HepG2 (cell line): ENCODE measurements around the gene INSR. TPM values are rescaled to one million over a fixed set of nuclear protein-coding genes. Genes with fewer than 3 reads are reported as not detected.

Source experiments
- NCOA2 ChIP-seq: sonication (generic); formaldehyde crosslinking; IDR thresholded peaks from 2 replicates; pipeline ENCODE4 v1.8.0; 2022; ENCODE audit warnings: inconsistent platforms
- POLR2AphosphoS5 ChIP-seq: IDR thresholded peaks from 2 replicates; pipeline ENCODE4 v1.6.1; 2012; ENCODE audit warnings: low read depth, low read length
- SCMH1 ChIP-seq: sonication (generic); formaldehyde crosslinking; IDR thresholded peaks from 2 replicates; pipeline ENCODE4 v1.9.0; 2021; ENCODE audit warnings: missing genetic modification reagents, mild to moderate bottlenecking, borderline replicate concordance
- SETDB1 ChIP-seq: sonication (generic); formaldehyde crosslinking; IDR thresholded peaks from 2 replicates; pipeline ENCODE4 v1.5.1; 2020; ENCODE audit warnings: missing genetic modification reagents, mild to moderate bottlenecking, borderline replicate concordance
- SIX4 ChIP-seq: sonication (generic); formaldehyde crosslinking; IDR thresholded peaks from 2 replicates; pipeline ENCODE4 v1.4.0; 2020; ENCODE audit warnings: missing genetic modification reagents
- SRF ChIP-seq: IDR thresholded peaks from 2 replicates; pipeline ENCODE4 v1.6.1; 2011; ENCODE audit warnings: mild to moderate bottlenecking, low read depth, low read length, moderate library complexity
- ZNF256 ChIP-seq: sonication (generic); formaldehyde crosslinking; conservative IDR thresholded peaks from 2 replicates; pipeline ENCODE4 v1.4.0; 2020; ENCODE audit warnings: missing genetic modification reagents
- ZNF3 ChIP-seq: IDR thresholded peaks from 2 replicates; pipeline ENCODE4 v1.7.0; 2017; ENCODE audit warnings: inconsistent platforms
- ZNF446 ChIP-seq: sonication (generic); formaldehyde crosslinking; IDR thresholded peaks from 2 replicates; pipeline ENCODE4 v1.5.0; 2020; ENCODE audit warnings: mild to moderate bottlenecking, missing genetic modification reagents
- polyA plus RNA-seq, 8 experiments: library from polyadenylated mRNA; depleted of rRNA in 3 of 8; stranded (reverse) in 7 of 8; unstranded in 1 of 8; fragments of >200 nt; fragmentation: Illumina TruSeq in 4 of 8; extraction: Trizol in 4 of 8; gene quantifications; 2 replicates each; pipeline versions ENCODE4 v1.2.1 to v1.2.3, GENCODE V29; 2011 to 2016; ENCODE audit warnings: low read depth in 4 of 8, missing spikeins in 1 of 8, mixed read lengths in 1 of 8; ENCODE audit not compliant: insufficient read depth in 1 of 8
- total RNA-seq, 5 experiments: library from RNA; depleted of rRNA; stranded (reverse); fragments of >200 nt; fragmentation: Illumina TruSeq; extraction: Trizol; gene quantifications; 2 replicates each; pipeline ENCODE4 v1.2.3, GENCODE V29; 2016; ENCODE audit warnings: low read depth in 1 of 5
- TF ChIP-seq, protein P1 (sequence below): sonication (generic); formaldehyde crosslinking; IDR thresholded peaks from 2 replicates; pipeline ENCODE4 v1.4.0; 2020; ENCODE audit warnings: missing genetic modification reagents, borderline replicate concordance
- TF ChIP-seq, protein P2 (sequence below), 2 experiments: IDR thresholded peaks; 2 replicates each; pipeline ENCODE4 v1.6.1; 2011 to 2012; ENCODE audit warnings: low read length in 2 of 2, borderline replicate concordance in 1 of 2, low read depth in 1 of 2, mild to moderate bottlenecking in 1 of 2, moderate library complexity in 1 of 2
- TF ChIP-seq, protein P3 (sequence below), 2 experiments: fragments of 450-650 bp in 1 of 2; sonication (generic) in 1 of 2; formaldehyde crosslinking; IDR thresholded peaks; 2 replicates each; pipeline versions ENCODE4 v1.5.0 to v1.8.0; 2020 to 2022; ENCODE audit warnings: mild to moderate bottlenecking in 1 of 2, missing genetic modification reagents in 1 of 2
- TF ChIP-seq, protein P4 (sequence below): sonication (generic); formaldehyde crosslinking; IDR thresholded peaks from 2 replicates; pipeline ENCODE4 v1.4.0; 2020; ENCODE audit warnings: missing genetic modification reagents
- TF ChIP-seq, protein P5 (sequence below): sonication (generic); formaldehyde crosslinking; IDR thresholded peaks from 2 replicates; pipeline ENCODE4 v1.5.1; 2020; ENCODE audit warnings: missing genetic modification reagents, mild to moderate bottlenecking, borderline replicate concordance

The INSR gene
- total and polyA plus RNA-seq, 2 of the 13 experiments (the other 11 are each of a cell fraction or from before 2014, with no cell fraction given) = 24.2 to 29.8 TPM

DNA sequence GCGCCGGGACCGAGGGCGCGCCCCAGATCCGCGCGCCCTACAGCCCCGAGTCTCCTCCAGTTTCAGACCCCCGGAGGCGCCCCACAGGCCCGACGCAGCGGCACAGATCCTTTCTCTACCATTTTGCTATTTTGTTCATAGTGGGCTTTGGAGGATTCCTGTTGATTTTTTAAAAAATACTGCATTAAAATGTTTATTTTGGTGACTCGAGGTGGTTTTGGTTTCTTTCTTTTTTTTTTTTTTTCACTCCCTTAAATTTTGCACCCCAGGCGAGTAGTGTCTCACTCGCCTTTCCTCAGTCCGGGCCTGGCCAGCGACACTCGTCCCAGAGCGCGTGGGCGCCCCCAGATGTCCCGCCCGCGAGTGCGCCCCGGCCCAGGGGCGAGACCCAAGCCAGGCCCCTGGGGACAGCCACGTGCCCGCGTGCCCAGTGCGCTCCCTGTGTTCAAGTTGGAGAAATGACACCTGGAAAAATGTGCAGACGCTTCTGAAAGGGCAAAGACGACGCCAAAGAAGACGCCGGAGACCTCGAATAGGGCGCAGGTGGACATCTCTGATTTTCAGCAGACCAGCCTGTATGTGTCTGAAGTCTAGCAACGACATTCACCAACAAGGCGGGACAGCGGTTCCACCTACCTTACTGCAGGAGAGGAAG, 471 bp upstream of the INSR start (continued):
- TF ChIP-seq, protein P1, sequence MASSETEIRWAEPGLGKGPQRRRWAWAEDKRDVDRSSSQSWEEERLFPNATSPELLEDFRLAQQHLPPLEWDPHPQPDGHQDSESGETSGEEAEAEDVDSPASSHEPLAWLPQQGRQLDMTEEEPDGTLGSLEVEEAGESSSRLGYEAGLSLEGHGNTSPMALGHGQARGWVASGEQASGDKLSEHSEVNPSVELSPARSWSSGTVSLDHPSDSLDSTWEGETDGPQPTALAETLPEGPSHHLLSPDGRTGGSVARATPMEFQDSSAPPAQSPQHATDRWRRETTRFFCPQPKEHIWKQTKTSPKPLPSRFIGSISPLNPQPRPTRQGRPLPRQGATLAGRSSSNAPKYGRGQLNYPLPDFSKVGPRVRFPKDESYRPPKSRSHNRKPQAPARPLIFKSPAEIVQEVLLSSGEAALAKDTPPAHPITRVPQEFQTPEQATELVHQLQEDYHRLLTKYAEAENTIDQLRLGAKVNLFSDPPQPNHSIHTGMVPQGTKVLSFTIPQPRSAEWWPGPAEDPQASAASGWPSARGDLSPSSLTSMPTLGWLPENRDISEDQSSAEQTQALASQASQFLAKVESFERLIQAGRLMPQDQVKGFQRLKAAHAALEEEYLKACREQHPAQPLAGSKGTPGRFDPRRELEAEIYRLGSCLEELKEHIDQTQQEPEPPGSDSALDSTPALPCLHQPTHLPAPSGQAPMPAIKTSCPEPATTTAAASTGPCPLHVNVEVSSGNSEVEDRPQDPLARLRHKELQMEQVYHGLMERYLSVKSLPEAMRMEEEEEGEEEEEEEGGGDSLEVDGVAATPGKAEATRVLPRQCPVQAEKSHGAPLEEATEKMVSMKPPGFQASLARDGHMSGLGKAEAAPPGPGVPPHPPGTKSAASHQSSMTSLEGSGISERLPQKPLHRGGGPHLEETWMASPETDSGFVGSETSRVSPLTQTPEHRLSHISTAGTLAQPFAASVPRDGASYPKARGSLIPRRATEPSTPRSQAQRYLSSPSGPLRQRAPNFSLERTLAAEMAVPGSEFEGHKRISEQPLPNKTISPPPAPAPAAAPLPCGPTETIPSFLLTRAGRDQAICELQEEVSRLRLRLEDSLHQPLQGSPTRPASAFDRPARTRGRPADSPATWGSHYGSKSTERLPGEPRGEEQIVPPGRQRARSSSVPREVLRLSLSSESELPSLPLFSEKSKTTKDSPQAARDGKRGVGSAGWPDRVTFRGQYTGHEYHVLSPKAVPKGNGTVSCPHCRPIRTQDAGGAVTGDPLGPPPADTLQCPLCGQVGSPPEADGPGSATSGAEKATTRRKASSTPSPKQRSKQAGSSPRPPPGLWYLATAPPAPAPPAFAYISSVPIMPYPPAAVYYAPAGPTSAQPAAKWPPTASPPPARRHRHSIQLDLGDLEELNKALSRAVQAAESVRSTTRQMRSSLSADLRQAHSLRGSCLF (CRISPR knock-in tag) = peak; percentile 82; the same call in 1 of the 2 replicates
- TF ChIP-seq, protein P2, sequence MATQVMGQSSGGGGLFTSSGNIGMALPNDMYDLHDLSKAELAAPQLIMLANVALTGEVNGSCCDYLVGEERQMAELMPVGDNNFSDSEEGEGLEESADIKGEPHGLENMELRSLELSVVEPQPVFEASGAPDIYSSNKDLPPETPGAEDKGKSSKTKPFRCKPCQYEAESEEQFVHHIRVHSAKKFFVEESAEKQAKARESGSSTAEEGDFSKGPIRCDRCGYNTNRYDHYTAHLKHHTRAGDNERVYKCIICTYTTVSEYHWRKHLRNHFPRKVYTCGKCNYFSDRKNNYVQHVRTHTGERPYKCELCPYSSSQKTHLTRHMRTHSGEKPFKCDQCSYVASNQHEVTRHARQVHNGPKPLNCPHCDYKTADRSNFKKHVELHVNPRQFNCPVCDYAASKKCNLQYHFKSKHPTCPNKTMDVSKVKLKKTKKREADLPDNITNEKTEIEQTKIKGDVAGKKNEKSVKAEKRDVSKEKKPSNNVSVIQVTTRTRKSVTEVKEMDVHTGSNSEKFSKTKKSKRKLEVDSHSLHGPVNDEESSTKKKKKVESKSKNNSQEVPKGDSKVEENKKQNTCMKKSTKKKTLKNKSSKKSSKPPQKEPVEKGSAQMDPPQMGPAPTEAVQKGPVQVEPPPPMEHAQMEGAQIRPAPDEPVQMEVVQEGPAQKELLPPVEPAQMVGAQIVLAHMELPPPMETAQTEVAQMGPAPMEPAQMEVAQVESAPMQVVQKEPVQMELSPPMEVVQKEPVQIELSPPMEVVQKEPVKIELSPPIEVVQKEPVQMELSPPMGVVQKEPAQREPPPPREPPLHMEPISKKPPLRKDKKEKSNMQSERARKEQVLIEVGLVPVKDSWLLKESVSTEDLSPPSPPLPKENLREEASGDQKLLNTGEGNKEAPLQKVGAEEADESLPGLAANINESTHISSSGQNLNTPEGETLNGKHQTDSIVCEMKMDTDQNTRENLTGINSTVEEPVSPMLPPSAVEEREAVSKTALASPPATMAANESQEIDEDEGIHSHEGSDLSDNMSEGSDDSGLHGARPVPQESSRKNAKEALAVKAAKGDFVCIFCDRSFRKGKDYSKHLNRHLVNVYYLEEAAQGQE (IDR thresholded peaks at IDR 0.05; ENCODE audit: borderline replicate concordance in 1 of 2, low read depth in 1 of 2, low read length in 2 of 2) = no peak
- TF ChIP-seq, protein P3, sequence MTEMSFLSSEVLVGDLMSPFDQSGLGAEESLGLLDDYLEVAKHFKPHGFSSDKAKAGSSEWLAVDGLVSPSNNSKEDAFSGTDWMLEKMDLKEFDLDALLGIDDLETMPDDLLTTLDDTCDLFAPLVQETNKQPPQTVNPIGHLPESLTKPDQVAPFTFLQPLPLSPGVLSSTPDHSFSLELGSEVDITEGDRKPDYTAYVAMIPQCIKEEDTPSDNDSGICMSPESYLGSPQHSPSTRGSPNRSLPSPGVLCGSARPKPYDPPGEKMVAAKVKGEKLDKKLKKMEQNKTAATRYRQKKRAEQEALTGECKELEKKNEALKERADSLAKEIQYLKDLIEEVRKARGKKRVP (CRISPR knock-in tag; IDR thresholded peaks at IDR 0.05) = 0 out of 4 replicates have a peak, but pooled peaks of 1 of the 2 experiments have one; percentile 38
- TF ChIP-seq NCOA2 (CRISPR knock-in tag) = no peak; the same call in 1 of the 2 replicates
- no peak for TF ChIP-seq SCMH1 (CRISPR knock-in tag)
- TF ChIP-seq ZNF446 (CRISPR knock-in tag) = peak; percentile 24; the same call in 1 of the 2 replicates
- peak; percentile 32; the same call in 1 of the 2 replicates for TF ChIP-seq POLR2AphosphoS5
- TF ChIP-seq ZNF256 (CRISPR knock-in tag) = peak; percentile 85
- no peak for TF ChIP-seq SRF
- no peak for TF ChIP-seq SIX4
- TF ChIP-seq, protein P4, sequence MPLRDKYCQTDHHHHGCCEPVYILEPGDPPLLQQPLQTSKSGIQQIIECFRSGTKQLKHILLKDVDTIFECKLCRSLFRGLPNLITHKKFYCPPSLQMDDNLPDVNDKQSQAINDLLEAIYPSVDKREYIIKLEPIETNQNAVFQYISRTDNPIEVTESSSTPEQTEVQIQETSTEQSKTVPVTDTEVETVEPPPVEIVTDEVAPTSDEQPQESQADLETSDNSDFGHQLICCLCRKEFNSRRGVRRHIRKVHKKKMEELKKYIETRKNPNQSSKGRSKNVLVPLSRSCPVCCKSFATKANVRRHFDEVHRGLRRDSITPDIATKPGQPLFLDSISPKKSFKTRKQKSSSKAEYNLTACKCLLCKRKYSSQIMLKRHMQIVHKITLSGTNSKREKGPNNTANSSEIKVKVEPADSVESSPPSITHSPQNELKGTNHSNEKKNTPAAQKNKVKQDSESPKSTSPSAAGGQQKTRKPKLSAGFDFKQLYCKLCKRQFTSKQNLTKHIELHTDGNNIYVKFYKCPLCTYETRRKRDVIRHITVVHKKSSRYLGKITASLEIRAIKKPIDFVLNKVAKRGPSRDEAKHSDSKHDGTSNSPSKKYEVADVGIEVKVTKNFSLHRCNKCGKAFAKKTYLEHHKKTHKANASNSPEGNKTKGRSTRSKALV (CRISPR knock-in tag) = peak; percentile 97
- TF ChIP-seq SETDB1 (CRISPR knock-in tag) = peak; percentile 51; the same call in 1 of the 2 replicates
- no peak for TF ChIP-seq ZNF3 (CRISPR knock-in tag)
- TF ChIP-seq, protein P5, sequence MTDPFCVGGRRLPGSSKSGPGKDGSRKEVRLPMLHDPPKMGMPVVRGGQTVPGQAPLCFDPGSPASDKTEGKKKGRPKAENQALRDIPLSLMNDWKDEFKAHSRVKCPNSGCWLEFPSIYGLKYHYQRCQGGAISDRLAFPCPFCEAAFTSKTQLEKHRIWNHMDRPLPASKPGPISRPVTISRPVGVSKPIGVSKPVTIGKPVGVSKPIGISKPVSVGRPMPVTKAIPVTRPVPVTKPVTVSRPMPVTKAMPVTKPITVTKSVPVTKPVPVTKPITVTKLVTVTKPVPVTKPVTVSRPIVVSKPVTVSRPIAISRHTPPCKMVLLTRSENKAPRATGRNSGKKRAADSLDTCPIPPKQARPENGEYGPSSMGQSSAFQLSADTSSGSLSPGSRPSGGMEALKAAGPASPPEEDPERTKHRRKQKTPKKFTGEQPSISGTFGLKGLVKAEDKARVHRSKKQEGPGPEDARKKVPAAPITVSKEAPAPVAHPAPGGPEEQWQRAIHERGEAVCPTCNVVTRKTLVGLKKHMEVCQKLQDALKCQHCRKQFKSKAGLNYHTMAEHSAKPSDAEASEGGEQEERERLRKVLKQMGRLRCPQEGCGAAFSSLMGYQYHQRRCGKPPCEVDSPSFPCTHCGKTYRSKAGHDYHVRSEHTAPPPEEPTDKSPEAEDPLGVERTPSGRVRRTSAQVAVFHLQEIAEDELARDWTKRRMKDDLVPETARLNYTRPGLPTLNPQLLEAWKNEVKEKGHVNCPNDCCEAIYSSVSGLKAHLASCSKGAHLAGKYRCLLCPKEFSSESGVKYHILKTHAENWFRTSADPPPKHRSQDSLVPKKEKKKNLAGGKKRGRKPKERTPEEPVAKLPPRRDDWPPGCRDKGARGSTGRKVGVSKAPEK = peak; percentile 93
